GM18520 (cell line): ENCODE data around the gene NPC2.

ENCODE experiments used
- ATAC-seq: cut with Tn5 transposase; IDR thresholded peaks from one replicate; pipeline ENCODE4 v1.9.1; 2021; ENCODE audit not compliant: unreplicated experiment

The NPC2 gene

DNA sequence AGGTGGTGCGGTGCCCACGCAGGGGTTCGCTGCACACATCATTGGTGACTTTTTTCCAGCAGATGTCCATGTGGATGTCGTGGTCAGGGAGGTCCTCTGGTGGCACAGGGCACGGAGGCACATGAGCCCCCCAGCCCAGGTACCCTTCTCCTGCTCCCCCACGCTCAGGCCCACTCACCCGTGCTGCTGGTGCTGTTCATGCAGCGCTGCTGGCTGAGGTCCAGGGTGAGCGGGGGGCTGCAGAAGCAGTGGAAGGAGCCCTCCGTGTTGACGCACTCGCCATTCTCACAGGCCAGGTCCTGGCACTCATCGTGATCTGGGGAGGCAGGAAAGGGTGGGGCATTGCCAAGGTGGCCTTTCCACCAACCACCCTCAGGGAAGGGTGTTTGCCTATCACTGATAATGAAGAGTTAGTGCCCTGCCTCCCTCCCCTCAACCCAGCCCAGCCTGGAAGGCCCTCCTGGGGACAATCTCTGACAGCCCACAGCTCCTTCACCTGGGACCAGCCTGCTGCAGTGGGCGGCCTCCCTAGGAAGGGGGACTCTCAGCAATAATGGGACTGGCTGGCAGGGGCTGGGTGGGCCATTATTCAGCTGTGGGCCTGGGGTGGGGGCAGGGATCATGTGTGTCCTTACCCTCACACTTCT lies 10.3 kb upstream of the NPC2 start:
- no peak for ATAC-seq

DNA sequence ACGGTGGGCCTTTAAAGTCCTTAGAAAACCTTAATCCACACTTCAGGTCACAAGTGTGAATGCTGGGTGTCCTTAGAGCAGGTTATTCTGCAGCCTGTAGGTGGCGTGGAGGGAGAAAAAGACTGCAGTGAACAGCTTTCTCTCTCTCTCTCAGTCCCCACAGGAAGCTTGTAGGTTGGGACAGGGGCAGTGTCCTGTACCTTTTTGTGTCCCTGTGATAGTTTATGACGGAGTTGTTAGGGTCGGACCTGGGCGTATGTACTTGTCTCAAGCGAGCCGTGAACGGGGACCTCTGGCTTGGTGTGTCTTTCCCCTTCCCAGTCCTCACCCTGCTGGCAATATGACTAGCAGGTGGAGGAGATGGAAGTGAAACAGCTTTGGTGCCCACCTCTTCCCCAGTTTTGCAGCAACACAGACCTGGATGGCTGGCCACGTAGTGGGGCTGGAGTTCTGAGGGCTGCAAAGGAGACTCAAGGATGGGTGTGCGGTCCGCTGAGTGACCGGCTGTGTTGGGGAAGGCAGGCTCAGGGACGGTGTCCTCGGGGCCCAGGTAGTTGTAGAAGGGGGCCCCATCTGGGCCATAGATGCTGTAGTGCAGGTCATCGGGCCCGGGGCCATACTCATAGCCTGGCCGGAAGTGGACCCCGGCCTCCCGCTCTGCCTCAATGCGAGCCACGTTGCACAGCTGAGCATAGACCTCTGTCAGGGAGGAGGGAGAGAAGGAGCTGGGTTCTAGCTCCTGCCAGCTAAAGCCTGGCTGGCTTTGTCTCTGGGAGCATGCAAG lies 9.3 kb upstream of the NPC2 start:
- ATAC-seq = no peak

GRCh38 chr14:74501691-74502090 lies 8.6 kb upstream of the NPC2 start:
- no peak for ATAC-seq

GRCh38 chr14:74501135-74501614 lies 8.1 kb upstream of the NPC2 start:
- ATAC-seq = no peak

- ATAC-seq = no peak
These were observed 7.5 kb upstream of the NPC2 start for GRCh38 chr14:74500417-74501134.

DNA sequence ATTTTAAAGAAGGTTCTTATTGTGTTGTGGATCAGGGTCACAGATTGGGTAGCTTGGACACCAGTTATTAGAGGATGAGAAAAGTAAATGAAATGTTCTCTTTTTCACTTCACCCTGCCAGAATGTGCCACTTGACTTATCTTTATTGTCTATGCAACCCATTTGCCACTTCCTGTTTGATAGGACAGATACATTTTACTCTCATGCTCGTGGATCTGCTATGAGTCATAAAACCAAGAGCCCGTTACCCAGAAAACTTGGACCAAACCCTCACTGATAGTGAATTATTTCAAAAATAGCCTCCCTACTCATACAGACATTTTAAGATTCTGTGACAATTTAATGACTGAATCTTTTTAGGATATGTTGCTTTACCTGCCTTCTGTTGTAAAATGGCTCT lies 2.3 kb upstream of the NPC2 start:
- no peak for ATAC-seq

DNA sequence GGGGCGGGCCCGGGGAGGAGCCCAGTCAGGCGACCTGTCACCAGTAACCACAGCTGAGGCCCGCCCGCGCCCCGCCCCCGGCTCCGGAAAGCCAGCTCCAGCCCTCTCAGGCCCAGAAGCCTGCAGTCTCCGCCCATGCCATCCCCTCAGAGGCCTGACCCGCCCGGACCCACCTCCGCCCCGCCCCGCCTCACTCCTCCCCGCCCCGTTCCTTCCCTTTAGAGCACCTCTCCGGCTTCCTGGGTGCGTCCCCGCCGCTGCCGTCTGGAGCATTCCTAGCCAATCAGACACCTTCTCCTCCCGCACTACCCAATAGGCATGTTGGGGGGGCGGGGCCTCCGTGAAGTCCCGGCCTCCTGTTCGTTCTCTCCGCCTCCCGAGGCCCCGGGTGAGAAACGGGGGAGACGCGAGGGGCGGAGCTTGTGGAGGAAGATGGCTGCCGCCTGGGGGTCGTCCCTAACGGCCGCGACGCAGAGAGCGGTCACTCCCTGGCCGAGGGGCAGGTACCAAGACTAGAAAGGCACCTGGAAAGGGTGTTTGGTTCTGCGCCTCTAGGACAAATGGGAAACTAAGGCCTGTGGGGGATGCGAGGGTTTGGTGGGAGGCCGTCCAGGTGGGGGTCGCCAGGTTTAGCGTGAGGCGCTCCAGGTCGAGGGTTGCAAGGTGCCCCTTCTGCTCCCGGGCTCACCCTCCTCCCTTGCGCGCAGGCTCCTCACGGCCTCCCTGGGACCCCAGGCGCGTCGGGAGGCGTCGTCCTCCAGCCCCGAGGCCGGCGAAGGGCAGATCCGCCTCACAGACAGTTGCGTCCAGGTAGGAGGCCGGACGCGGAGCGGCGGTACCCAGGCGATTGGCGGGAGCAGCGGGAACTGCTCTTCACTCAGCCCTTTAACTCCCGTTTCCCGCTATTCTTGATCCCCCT lies 497 bp upstream of the NPC2 start, which contains the start of gene ISCA2:
ISCA2 (plus strand) TSS at position 423 of the 919 bp plus-strand sequence; CDS start at position 433, 10 bp downstream.
- ATAC-seq = peak; percentile 87

GRCh38 chr14:74491956-74492775 lies 939 bp downstream of the NPC2 start:
- no peak for ATAC-seq

GRCh38 chr14:74490486-74490885 lies 2.6 kb downstream of the NPC2 start:
- ATAC-seq = no peak

DNA sequence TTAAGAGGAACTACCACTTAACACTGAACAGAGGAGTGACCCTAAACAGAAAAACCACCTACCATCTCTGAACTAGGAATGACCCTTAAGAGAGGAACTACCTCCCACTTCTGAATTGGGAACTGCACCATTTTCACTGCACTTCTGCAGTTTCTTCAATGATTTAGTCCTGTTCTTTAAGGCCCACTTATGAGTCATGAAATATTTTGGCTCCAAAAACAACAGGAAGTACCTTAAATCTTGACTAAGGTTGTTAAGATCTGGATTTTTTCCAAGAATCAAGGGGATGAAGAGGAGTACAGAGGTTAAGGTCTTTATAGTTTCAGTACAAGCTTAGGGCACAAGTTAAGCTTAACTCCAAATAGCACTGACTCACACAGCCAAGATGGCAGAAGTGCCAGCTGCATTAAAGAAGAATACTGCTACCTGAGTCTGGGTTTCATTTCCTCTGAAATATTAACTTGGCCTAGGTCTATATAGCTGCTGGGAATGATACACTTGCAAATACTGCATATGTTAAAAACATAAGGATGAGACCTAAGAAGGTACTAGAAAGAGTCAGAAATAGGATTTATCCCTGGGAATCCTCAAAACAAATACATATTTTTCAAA lies 4.2 kb downstream of the NPC2 start:
- no peak for ATAC-seq

DNA sequence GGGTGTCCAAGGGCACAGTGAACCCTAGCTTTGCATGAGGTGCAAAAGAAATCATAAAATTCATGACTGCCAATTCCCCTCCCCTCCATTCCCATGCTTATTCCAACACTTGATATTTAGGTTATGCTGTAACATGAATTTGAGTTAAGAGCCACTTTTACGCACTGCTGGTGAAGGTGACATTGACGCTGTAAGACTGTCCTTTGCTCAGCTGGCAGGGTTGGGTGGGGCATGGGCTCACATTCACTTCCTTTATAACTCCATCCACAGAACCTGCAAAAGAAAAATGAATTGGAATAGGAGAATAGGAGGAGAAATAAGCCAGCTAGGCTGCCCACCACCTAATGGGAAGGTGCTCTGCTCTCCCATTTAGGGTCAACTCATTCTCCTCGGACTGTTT lies 6.9 kb downstream of the NPC2 start:
- ATAC-seq = no peak

GRCh38 chr14:74483321-74483720 lies 9.8 kb downstream of the NPC2 start:
- ATAC-seq = no peak

DNA sequence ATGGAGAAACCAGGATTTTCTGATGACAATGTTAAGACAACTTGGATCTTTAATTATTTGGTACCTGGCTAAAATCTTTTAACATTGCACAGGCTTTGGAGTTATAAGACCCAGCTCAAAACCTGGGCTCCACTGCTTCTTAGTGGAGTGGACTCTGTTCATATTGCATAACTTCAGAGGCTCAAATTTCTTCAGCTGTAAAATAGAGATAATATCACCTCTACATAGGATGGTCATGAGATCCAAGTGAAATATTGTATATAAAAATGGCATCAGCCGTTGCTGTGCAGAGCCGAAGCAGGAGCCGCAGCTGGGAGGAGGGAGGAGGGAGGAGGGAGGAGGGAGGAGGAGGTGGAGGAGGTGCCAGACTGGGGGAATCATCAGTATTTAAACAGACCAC lies 10.5 kb downstream of the NPC2 start:
- ATAC-seq = no peak

DNA sequence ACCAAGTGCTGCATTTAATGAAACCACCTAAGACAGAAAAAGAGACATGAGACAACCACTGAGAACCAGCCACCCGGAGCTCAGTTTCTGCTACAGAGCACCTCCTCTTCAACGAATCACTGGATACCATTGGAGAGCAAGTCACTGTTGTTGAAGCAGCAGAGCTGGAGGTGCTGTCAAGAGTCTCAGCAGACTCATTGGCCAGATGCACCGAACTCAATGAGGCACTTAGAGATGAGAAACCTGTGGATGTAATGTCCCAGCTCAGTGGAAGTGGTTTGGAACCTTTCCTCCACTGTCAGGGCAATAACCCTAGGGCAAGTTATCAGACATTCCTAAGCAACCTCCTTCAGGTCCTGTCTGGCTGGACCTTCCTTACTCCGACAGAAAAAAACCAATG lies 13.1 kb downstream of the NPC2 start:
- ATAC-seq = no peak

GRCh38 chr14:74478996-74479635 lies 14.0 kb downstream of the NPC2 start:
- ATAC-seq = no peak

DNA sequence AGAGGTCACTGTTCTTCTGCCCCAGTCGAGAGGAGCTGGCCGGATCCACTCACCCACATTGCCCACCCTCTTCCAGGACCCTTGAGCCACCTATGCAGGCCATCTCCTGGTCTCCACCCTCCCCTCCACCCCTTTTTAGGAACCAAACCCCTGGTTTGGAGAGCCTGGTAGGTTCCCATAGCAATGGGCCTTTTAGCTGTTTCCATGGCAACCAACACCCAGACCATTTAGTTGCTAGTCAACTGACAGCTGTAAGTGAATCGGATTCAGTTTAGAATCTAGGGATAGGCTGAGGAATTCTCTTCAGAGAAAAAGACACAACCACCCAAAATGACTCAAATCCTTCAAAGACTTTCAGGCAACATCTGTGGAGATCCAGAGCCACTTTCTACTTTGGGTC lies 16.5 kb downstream of the NPC2 start:
- ATAC-seq = no peak

DNA sequence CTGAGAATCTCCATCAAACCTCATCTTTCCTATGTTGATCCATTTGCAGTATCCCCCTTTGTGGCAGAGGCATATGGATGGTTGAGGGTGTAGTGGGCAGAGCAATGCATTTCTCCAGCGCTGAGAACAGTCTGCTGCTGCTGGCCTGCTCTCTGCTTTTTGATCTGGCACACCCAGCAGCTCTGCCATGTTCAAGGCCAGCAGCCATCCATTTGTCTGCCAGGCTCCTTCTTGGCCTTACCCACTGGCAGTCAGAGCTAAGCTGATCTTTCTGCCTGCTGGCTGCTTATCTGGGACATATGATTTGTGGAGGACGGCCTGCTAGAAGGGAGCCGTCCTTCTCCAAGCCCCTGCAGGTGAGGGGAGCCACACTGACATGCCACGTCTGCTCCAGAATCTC lies 17.0 kb downstream of the NPC2 start:
- no peak for ATAC-seq

DNA sequence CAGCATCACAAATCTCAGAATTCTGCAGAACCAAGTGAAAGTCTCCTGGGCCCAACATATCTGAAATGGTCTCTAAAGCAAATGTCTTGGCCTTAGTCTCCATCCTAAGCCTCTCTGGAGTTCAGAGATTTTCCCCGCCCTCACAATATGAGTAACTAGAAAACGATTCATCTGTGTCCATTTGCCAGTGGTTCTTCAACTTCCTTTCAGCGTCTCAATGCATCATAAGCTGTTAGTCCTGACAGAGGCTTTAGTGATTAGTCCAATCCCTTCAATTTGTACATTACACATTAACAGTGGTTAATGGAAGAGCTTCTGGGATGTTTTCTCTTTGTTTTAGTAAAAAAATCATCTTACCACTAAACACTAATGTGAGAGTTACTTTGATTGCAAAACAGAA lies 17.4 kb downstream of the NPC2 start:
- no peak for ATAC-seq

GRCh38 chr14:74474376-74474775 lies 18.7 kb downstream of the NPC2 start:
- ATAC-seq = no peak
